A549 (cell line): ENCODE measurements around the gene CPSF4. TPM values are rescaled to one million over a fixed set of nuclear protein-coding genes. Genes with fewer than 3 reads are reported as not detected.

Experiments
- ATAC-seq, 2 experiments: fragments of 200-7000 bp in 1 of 2; fragments of >200 bp in 1 of 2; cut with Nextera tagmentation in 1 of 2; cut with Tn5 transposase in 1 of 2; 3 replicates each; pipeline versions ENCODE4 v1.8.0 to v1.9.1; 2018 to 2020; ENCODE audit warnings: mild to moderate bottlenecking in 1 of 2, moderate library complexity in 1 of 2
- CTCF ChIA-PET: fragments of 300-600 bp; sonication (Branson Sonifier 250); formaldehyde crosslinking; extraction: SDS; loops from one replicate; lab custom pipeline; 2021; ENCODE audit warnings: antibody characterized with exemption, inconsistent platforms; lab: Yijun Ruan, JAX
- POLR2A ChIA-PET: fragments of 350-600 bp; formaldehyde crosslinking; extraction: SDS; loops from one replicate; lab custom pipeline; 2021; ENCODE audit warnings: antibody characterized with exemption, inconsistent platforms; lab: Yijun Ruan, JAX
- DNase-seq, 2 experiments: peaks; one replicate each; pipeline versions ENCODE4 v3.0.0 to v3.0.0-alpha.2; 2011 to 2016; ENCODE audit warnings: low read depth in 1 of 2, low spot score in 1 of 2
- FAIRE-seq: peaks from 2 replicates; lab custom pipeline; 2011; peaks lifted over from hg19 to GRCh38; lab: Jason Lieb, UNC
- H3K27ac ChIP-seq, 2 experiments: fragments of >200 bp; sonication (Bioruptor Twin); formaldehyde crosslinking; 3 replicates each; pipeline ENCODE4 v1.5.1; 2016 to 2017
- H3K4me1 ChIP-seq: fragments of >200 bp; sonication (Bioruptor Twin); formaldehyde crosslinking; 3 replicates; pipeline ENCODE4 v1.6.1; 2016
- H3K4me2 ChIP-seq: fragments of >200 bp; sonication (Bioruptor Twin); formaldehyde crosslinking; 3 replicates; pipeline ENCODE4 v1.6.1; 2016
- H3K4me3 ChIP-seq: fragments of >200 bp; sonication (Bioruptor Twin); formaldehyde crosslinking; 3 replicates; pipeline ENCODE4 v1.5.1; 2016
- H3K9me3 ChIP-seq: fragments of >200 bp; sonication (Bioruptor Twin); formaldehyde crosslinking; 3 replicates; pipeline ENCODE4 v1.6.1; 2016
- BHLHE40 ChIP-seq: IDR thresholded peaks from 2 replicates; pipeline ENCODE4 v1.6.1; 2012; ENCODE audit warnings: low read depth, low read length, inconsistent platforms
- CBX8 ChIP-seq: fragments of 200-600 bp; sonication (generic); IDR thresholded peaks from 2 replicates; pipeline ENCODE4 v1.6.1; 2016
- CEBPB ChIP-seq, 2 experiments: fragments of >200 bp in 1 of 2; sonication (Bioruptor Twin) in 1 of 2; formaldehyde crosslinking in 1 of 2; IDR thresholded peaks; 2 replicates each; pipeline ENCODE4 v1.6.1; 2012 to 2016
- E2F6 ChIP-seq: IDR thresholded peaks from 2 replicates; pipeline ENCODE4 v1.6.1; 2012; ENCODE audit warnings: low read depth, borderline replicate concordance
- EHF ChIP-seq: fragments of 250-450 bp; sonication (Bioruptor Pico); IDR thresholded peaks from 2 replicates; pipeline ENCODE4 v1.5.0; 2020; ENCODE audit warnings: mild to moderate bottlenecking
- EHMT2 ChIP-seq: fragments of 200-600 bp; sonication (generic); IDR thresholded peaks from 2 replicates; pipeline ENCODE4 v1.6.1; 2016; ENCODE audit warnings: antibody characterized with exemption, low read depth, mild to moderate bottlenecking, moderate library complexity
- EP300 ChIP-seq, 2 experiments: fragments of >200 bp; sonication (Bioruptor Twin); formaldehyde crosslinking; IDR thresholded peaks; 2 replicates in 1 of 2; 3 replicates in 1 of 2; pipeline ENCODE4 v1.6.1; 2016 to 2017
- FOSL2 ChIP-seq, 2 experiments: fragments of 450-650 bp in 1 of 2; fragments of >200 bp in 1 of 2; sonication (Bioruptor Twin) in 1 of 2; formaldehyde crosslinking; IDR thresholded peaks; 2 replicates each; pipeline versions ENCODE4 v1.5.0 to v1.6.1; 2016 to 2020; ENCODE audit warnings: mild to moderate bottlenecking in 1 of 2, moderate library complexity in 1 of 2
- HDAC2 ChIP-seq: fragments of 200-600 bp; sonication (generic); IDR thresholded peaks from 2 replicates; pipeline ENCODE4 v1.6.1; 2016
- HOXB13 ChIP-seq: fragments of 250-450 bp; sonication (Bioruptor Pico); IDR thresholded peaks from 2 replicates; pipeline ENCODE4 v1.5.0; 2020; ENCODE audit warnings: low read depth, mild to moderate bottlenecking, moderate library complexity
- HOXB5 ChIP-seq: fragments of 250-450 bp; sonication (Bioruptor Pico); IDR thresholded peaks from 2 replicates; pipeline ENCODE4 v1.5.0; 2020; ENCODE audit warnings: mild to moderate bottlenecking, moderate library complexity
- KDM5A ChIP-seq: fragments of 200-600 bp; sonication (generic); IDR thresholded peaks from 2 replicates; pipeline ENCODE4 v1.6.1; 2016; ENCODE audit warnings: antibody characterized with exemption, mild to moderate bottlenecking
- MAFK ChIP-seq: fragments of 450-650 bp; IDR thresholded peaks from 2 replicates; pipeline ENCODE4 v1.6.1; 2014; ENCODE audit not compliant: partially characterized antibody
- MAZ ChIP-seq: fragments of 150-350 bp; IDR thresholded peaks from 2 replicates; pipeline ENCODE4 v1.6.1; 2014; ENCODE audit warnings: antibody characterized with exemption, low read depth, low read length, borderline replicate concordance
- NPAS2 ChIP-seq: fragments of 250-450 bp; sonication (Bioruptor Pico); IDR thresholded peaks from 2 replicates; pipeline ENCODE4 v1.8.0; 2022; ENCODE audit warnings: mild to moderate bottlenecking, moderate library complexity, borderline replicate concordance
- PBX3 ChIP-seq: IDR thresholded peaks from 2 replicates; pipeline ENCODE4 v1.6.1; 2012
- PHF8 ChIP-seq: fragments of 200-600 bp; sonication (generic); IDR thresholded peaks from 2 replicates; pipeline ENCODE4 v1.6.1; 2016; ENCODE audit warnings: low read depth, mild to moderate bottlenecking, antibody characterized with exemption, moderate library complexity, borderline replicate concordance
- RAD21 ChIP-seq, 2 experiments: fragments of >200 bp in 1 of 2; sonication (Bioruptor Twin) in 1 of 2; formaldehyde crosslinking in 1 of 2; IDR thresholded peaks in 1 of 2; conservative IDR thresholded peaks in 1 of 2; 2 replicates in 1 of 2; 3 replicates in 1 of 2; pipeline ENCODE4 v1.6.1; 2012 to 2018; ENCODE audit warnings: inconsistent platforms in 1 of 2
- RFX5 ChIP-seq: fragments of 450-650 bp; IDR thresholded peaks from 2 replicates; pipeline ENCODE4 v1.7.1; 2014; ENCODE audit warnings: antibody characterized with exemption, mild to moderate bottlenecking, moderate library complexity
- RNF2 ChIP-seq: fragments of 200-600 bp; sonication (generic); IDR thresholded peaks from 2 replicates; pipeline ENCODE4 v1.6.1; 2016; ENCODE audit warnings: low read depth, mild to moderate bottlenecking, antibody characterized with exemption, moderate library complexity, borderline replicate concordance
- TFCP2L1 ChIP-seq: fragments of 250-450 bp; sonication (Bioruptor Pico); IDR thresholded peaks from 2 replicates; pipeline ENCODE4 v1.5.0; 2021; ENCODE audit warnings: mild to moderate bottlenecking
- ZC3H11A ChIP-seq: fragments of 450-650 bp; IDR thresholded peaks from 2 replicates; pipeline ENCODE4 v1.6.1; 2014; ENCODE audit warnings: antibody characterized with exemption, mild to moderate bottlenecking
- ZNF302 ChIP-seq: fragments of 250-450 bp; sonication (Bioruptor Pico); IDR thresholded peaks from 2 replicates; pipeline ENCODE4 v1.9.0; 2021; ENCODE audit warnings: inconsistent platforms, mild to moderate bottlenecking, moderate library complexity
- ZSCAN20 ChIP-seq: fragments of 250-450 bp; sonication (Bioruptor Pico); IDR thresholded peaks from 2 replicates; pipeline ENCODE4 v1.8.0; 2022; ENCODE audit warnings: mild to moderate bottlenecking, moderate library complexity
- WGBS: methylation state at CpG from one replicate; pipeline ENCODE4 v1.1.6; 2017; ENCODE audit errors: missing lambda C conversion rate; 5-methylcytosine and 5-hydroxymethylcytosine counted together
- polyA plus RNA-seq, 4 experiments: library from polyadenylated mRNA; depleted of rRNA in 3 of 4; stranded (reverse); fragments of >200 nt; fragmentation: RNase III in 1 of 4; extraction: RNeasy Plus Mini Kit Qiagen cat#74134 plus additional on column Dnase treatment in 1 of 4; gene quantifications; 2 replicates in 3 of 4; 3 replicates in 1 of 4; pipeline ENCODE4 v1.2.3, GENCODE V29; 2011 to 2017

Gene CPSF4
- polyA plus RNA-seq, 2 of the 4 experiments (the other 2 are of a cell fraction): 28.7 to 35.6 TPM

- DNase-seq (no peak), FAIRE-seq (no peak), ATAC-seq (peak in 1 of 2 experiments; percentile 9; a peak in 2 of 6 replicates)
- peaks cover 9% of the 10 kb centered on the region; the same call in 1 of the 3 replicates for H3K4me1 ChIP-seq
- no peak overlapping the region for H3K4me3 ChIP-seq
- H3K4me2 ChIP-seq: no peak overlapping the region
- ChIA-PET CTCF (interaction anchor here (1.6 kb wide), 1 partner anchor 10 kb away, joined by 7 read pairs; the partner anchor contains the start of genes BUD31 and PDAP1), POLR2A (interaction anchor here (3.1 kb wide), 1 partner anchor 11 kb away, joined by 12 read pairs; the partner anchor contains the start of genes BUD31 and PDAP1)
- no peak overlapping the region for H3K27ac ChIP-seq
- WGBS: 92% methylated on average over 29 of the region's 29 CpGs
- no peaks in the 10 kb centered on the region for H3K9me3 ChIP-seq
- no peak for TF ChIP-seq KDM5A
- TF ChIP-seq NPAS2 (CRISPR knock-in tag): no peak
- TF ChIP-seq BHLHE40: no peak
Observed at GRCh38 chr7:99419323-99420021, 19.3 kb upstream of the CPSF4 start.

DNA sequence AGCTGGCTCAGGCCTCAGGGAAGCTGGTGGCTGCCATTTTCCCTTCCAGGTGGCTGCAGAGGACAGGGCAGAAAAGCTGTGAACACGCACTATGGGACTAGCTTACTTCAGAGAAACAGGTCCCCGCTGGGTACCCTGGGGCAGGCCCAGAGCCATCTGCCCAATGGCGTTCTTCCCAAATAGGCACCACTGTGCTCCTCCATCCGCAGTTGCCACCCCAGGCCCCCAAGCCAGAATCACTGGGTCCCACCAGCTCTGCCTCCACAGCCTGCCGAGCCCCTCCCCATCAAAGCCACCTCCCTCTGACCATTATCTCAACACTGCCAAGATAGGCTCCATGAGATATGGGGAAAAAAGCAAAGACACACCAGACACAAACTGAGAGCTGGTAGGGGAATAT, 18.5 kb upstream of the CPSF4 start:
- ATAC-seq (no peak; a peak in 1 of 6 replicates), DNase-seq (no peak), FAIRE-seq (no peak)
- H3K4me1 ChIP-seq: peaks cover 8% of the 10 kb centered on the region; the same call in 1 of the 3 replicates
- no peak overlapping the region for H3K4me3 ChIP-seq
- ChIA-PET POLR2A (interaction anchor here (0.7 to 3.1 kb wide), 2 partner anchors 12 to 18 kb away, joined by 3 to 12 read pairs; partner anchors contain the start of genes BUD31, CPSF4, PDAP1 and PTCD1), CTCF (interaction anchor here (0.9 to 1.6 kb wide), 2 partner anchors 11 to 21 kb away, joined by 4 to 7 read pairs; partner anchors contain the start of genes BUD31 and PDAP1)
- H3K27ac ChIP-seq: no peak overlapping the region
- TF ChIP-seq CEBPB (IDR thresholded peaks at IDR 0.05) (no peak), MAFK (no peak), MAZ (no peak), PBX3 (no peak), RFX5 (no peak), ZSCAN20 (CRISPR knock-in tag) (no peak), KDM5A (no peak)
- 93% methylated on average over 5 of the region's 5 CpGs for WGBS
- no peaks in the 10 kb centered on the region for H3K9me3 ChIP-seq
- H3K4me2 ChIP-seq: no peak overlapping the region

GRCh38 chr7:99420986-99421385, 17.8 kb upstream of the CPSF4 start:
- ChIA-PET CTCF (interaction anchor here (0.9 to 1.6 kb wide), 3 partner anchors 12 to 28 kb away, joined by 3 to 7 read pairs (median 4); partner anchors contain the start of genes BUD31 and PDAP1), POLR2A (interaction anchor here (0.7 to 3.1 kb wide), 2 partner anchors 13 to 17 kb away, joined by 3 to 12 read pairs; partner anchors contain the start of genes BUD31, CPSF4, PDAP1 and PTCD1)
- WGBS: 93% methylated on average over 7 of the region's 7 CpGs
- no peaks in the 10 kb centered on the region for H3K9me3 ChIP-seq
- H3K4me3 ChIP-seq: no peak overlapping the region
- TF ChIP-seq TFCP2L1 (CRISPR knock-in tag) (no peak), ZC3H11A (no peak), FOSL2 (IDR thresholded peaks at IDR 0.05) (no peak), FOSL2 (CRISPR knock-in tag; IDR thresholded peaks at IDR 0.05) (no peak), E2F6 (no peak), EP300 (IDR thresholded peaks at IDR 0.05) (no peak), ZNF302 (CRISPR knock-in tag) (no peak), PHF8 (no peak)
- H3K27ac ChIP-seq: no peak overlapping the region
- peaks cover 4% of the 10 kb centered on the region; the same call in 1 of the 3 replicates for H3K4me1 ChIP-seq
- DNase-seq (no peak), FAIRE-seq (no peak), ATAC-seq (no peak)
- no peak overlapping the region for H3K4me2 ChIP-seq

DNA sequence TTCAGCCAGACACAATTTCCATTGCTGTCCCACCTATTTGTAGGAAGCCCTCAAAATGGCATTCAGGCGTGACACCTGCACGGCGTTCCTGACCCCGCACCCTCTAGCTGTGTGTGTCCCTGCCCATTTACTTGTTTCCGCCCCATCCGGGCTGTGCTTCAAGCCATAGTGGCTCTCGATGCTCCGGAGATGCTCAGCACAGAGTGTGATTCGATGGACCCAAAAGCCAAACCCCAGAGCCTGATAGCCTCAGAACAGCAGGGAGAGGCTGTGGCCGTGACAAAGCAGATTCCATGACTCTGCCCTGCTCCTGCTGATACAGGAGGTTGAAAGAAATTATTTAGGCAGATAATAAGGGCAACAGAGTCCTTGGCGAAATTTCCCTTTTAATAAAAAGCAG, 16.6 kb upstream of the CPSF4 start:
- 91% methylated on average over 11 of the region's 11 CpGs for WGBS
- DNase-seq: no peak
- Histone ChIP-seq H3K27ac (no peak overlapping the region), H3K4me3 (no peak overlapping the region), H3K9me3 (no peaks in the 10 kb centered on the region), H3K4me2 (no peak overlapping the region), H3K4me1 (no peaks in the 10 kb centered on the region)
- POLR2A ChIA-PET: interaction anchor here (1.0 to 3.1 kb wide), 2 partner anchors 13 to 14 kb away, joined by 4 to 12 read pairs; partner anchors contain the start of genes BUD31 and PDAP1
- CTCF ChIA-PET: interaction anchor here (0.7 to 3.3 kb wide), 3 partner anchors 10 to 27 kb away, joined by 3 to 9 read pairs (median 3); no protein-coding TSS in a partner anchor
- TF ChIP-seq EHF (CRISPR knock-in tag) (no peak), HDAC2 (no peak), HOXB13 (no peak), RAD21 (conservative IDR thresholded peaks at IDR 0.05 in 1 of 2, IDR thresholded peaks at IDR 0.05 in 1 of 2) (no peak), ZNF302 (CRISPR knock-in tag) (no peak), RNF2 (no peak), EHMT2 (no peak), HOXB5 (CRISPR knock-in tag) (no peak), E2F6 (no peak), MAZ (no peak), CBX8 (no peak)
- FAIRE-seq: no peak
- peak in 1 of 2 experiments; percentile 9; a peak in 2 of 6 replicates for ATAC-seq
